WI38 (cell line): ENCODE results near the gene LIX1.
"Not testable (repeated sequence)": the region's sequence is repeated elsewhere in the genome, so short reads cannot be mapped to it uniquely, and the experiment has no call there.

Experiments
- H3K4me3 ChIP-seq: 2 replicates; pipeline ENCODE4 v1.5.1; 2011; ENCODE audit warnings: low read depth, mild to moderate bottlenecking, control low read depth, low read length
- CTCF ChIP-seq: IDR thresholded peaks from 2 replicates; pipeline ENCODE4 v1.5.1; 2012; ENCODE audit warnings: low read depth, mild to moderate bottlenecking, control low read depth, low read length

LIX1 gene

DNA sequence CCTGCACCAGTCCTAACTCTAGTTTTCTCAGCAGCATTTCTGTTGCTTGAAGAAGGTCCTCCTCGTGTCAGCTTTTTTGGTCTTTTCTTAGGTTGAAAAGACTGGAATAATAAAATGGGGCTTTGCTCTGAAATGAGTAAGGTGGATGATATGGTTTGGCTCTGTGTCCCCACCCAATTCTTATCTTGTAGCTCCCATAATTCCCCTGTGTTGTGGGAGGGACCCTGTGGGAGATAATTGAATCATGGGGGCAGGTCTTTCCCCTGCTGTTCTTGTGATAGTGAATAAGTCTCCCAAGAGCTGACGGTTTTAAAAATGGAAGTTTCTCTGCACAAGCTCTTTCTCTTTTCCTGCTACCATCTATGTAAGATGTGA lies 53.6 kb downstream of the LIX1 start:
- no peak for TF ChIP-seq CTCF
- no peak overlapping the region for H3K4me3 ChIP-seq

DNA sequence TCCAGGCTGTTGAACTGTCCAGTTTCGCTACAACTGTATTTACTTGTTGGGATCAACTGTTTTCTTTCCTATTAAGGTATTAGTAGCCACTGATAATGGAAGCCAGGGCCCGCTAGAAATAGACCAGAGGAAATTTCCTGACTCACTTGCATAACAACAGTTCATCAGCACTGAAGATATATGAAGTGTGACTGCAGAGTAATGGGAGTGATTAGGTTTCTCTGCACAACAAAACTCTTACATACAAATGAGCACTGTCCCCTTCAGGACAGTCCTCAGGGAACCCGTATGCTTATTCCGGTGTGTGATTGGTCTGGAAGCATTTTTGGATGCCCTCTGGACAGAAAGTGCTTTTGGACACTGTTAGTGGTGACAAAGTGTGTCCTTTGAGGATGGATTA lies 55.3 kb downstream of the LIX1 start:
- no peak for TF ChIP-seq CTCF

DNA sequence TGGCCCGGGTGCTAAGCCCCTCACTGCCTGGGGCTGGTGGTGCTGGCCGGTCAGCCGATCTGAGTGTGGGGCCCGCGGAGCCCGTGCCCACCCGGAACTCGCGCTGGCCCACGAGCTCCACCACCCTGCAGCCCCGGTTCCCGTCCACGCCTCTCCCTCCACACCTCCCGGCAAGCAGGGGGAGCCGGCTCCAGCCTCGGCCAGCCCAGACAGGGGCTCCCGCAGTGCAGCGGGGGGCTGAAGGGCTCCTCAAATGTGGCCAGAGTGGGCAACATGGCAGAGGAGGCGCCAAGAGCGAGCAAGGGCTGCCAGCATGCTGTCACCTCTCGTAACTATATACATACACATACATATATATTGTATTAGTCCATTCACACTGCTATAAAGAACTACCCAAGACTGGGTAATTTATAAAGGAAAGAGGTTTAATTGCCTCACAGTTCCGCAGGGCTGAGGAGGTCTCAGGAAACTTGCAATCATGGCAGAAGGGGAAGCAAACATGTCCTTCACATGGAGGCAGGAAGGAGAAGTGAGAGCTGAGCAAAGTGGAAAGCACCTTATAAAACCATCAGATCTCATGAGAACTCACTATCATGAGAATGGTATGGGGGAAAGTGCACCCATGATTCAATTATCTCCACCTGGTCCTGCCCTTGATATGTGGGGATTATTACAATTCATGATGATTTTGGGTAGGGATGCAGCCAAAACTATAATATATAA lies 56.8 kb downstream of the LIX1 start:
- no peak overlapping the region for H3K4me3 ChIP-seq
- no peak for TF ChIP-seq CTCF

More for the DNA sequence above, 55.3 kb downstream of the LIX1 start:
- H3K4me3 ChIP-seq, result no peak overlapping the region

DNA sequence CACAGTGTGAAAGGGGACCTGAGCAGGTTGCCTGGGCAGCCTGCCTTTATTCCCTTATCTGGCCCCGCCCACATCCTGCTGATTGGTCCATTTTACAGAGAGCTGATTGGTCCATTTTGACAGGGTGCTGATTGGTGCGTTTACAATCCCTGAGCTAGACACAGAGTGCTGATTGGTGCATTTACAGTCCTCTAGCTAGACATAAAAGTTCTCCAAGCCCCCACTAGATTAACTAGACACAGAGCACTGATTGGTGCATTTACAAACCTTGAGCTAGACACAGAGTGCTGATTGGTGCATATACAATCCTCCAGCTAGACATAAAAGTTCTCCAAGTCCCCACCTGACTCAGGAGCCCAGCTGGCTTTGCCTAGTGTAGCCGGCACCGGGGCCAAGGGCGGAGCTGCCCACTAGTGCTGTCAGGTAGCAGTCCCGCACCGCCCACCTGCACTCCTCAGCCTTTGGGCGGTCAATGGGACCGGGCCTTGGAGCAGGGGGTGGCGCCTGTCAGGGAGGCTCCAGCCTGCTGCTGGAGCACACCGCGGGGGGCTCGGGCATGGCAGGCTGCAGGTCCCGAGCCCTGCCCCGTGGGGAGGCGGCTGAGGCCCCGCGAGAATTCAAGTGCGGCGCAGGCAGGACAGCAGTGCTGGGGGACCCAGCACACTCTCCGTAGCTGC lies 57.5 kb downstream of the LIX1 start:
- H3K4me3 ChIP-seq, result not testable (repeated sequence)

DNA sequence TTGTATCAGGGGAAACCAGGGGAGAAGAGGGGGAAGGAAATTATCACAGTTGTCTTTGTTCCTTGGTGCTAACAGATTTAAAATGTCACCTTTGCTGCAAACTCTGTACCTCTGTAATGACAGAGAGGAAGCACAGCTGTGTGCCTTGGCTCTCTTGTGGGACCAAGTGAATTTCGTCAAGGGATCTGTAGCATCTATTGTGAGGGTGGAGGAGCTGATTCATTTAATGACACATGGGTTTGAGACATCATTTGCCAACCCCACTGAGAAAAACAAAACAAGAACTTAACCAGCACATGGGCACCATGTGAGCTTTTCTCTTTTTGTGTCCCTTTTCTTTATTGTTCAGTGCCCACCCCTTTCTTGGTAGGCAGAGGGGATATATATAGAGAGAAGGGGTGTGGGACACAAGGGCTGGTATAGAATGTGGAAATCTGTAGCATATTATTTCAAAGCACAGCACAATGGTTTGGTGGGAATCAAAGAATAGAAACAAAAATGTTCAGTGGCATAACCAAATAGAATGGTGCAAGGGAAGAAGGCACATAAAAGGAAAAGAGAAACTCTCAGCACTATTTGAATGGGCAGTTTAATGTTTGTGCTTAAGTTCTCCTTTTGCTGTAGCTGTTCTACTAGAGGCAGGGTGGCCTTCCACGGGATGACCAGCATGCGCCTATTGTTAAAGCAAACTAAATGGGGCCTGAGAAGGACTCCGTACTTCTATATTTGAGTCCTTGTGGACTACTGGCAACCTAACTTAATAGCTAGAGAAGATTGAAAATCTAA lies 63.3 kb downstream of the LIX1 start:
- H3K4me3 ChIP-seq, result no peak overlapping the region
- no peak for TF ChIP-seq CTCF

GRCh38 chr5:97077246-97077645 lies 65.2 kb downstream of the LIX1 start:
- H3K4me3 ChIP-seq, result no peak overlapping the region
- no peak for TF ChIP-seq CTCF

DNA sequence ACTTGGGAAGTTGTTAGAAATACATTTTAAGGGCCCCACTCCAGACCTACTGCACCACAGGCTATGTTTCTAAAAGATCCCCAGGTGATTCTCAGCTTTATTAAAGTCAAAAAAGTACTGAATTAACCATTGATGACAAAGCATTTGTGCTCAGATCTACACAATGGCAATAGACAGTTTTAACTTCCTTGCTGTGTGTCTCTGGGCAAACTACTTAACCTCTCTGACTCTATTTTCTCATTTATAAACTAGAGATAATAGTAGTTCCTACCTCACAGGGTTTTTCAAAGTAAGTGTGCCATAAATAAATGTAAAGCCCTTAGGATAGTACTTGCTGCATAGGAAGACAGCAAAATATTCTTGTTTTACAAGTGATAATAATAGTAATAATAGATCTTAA lies 66.3 kb downstream of the LIX1 start:
- no peak overlapping the region for H3K4me3 ChIP-seq
- TF ChIP-seq CTCF, result no peak
